Measurements from ENCODE around the gene CLASP1.

DNA sequence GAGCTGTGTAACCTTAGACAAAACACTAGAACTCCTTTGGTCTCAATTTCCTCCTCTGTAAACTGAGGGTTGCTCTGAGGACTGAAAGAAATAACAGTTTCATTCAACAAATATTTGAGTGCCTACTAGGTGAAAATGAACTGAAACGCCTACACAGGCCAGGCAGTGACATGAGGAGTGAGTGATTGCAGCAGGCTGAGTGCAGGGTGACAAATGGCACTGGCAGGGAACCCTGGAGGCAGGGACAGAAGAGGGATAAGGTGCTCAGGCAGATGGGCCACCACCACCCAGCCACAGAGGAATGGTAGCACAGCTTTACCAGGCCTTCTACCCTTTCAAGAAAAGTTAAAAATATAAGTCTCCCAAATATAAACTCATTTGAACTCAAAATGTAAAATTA, 130.1 kb downstream of the CLASP1 start:
- TF ChIP-seq, protein P1, sequence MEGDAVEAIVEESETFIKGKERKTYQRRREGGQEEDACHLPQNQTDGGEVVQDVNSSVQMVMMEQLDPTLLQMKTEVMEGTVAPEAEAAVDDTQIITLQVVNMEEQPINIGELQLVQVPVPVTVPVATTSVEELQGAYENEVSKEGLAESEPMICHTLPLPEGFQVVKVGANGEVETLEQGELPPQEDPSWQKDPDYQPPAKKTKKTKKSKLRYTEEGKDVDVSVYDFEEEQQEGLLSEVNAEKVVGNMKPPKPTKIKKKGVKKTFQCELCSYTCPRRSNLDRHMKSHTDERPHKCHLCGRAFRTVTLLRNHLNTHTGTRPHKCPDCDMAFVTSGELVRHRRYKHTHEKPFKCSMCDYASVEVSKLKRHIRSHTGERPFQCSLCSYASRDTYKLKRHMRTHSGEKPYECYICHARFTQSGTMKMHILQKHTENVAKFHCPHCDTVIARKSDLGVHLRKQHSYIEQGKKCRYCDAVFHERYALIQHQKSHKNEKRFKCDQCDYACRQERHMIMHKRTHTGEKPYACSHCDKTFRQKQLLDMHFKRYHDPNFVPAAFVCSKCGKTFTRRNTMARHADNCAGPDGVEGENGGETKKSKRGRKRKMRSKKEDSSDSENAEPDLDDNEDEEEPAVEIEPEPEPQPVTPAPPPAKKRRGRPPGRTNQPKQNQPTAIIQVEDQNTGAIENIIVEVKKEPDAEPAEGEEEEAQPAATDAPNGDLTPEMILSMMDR (IDR thresholded peaks at IDR 0.05): no peak
- no peak for TF ChIP-seq POLR2A (IDR thresholded peaks at IDR 0.05)
